ENCODE data around the gene CARD9.

The CARD9 gene

GRCh38 chr9:136379891-136380290 lies 6.4 kb upstream of the CARD9 start:
- no peak for DNase-seq

- DNase-seq = no peak
Measured at GRCh38 chr9:136379401-136379800, 5.9 kb upstream of the CARD9 start.

GRCh38 chr9:136379003-136379287 lies 5.5 kb upstream of the CARD9 start:
- DNase-seq = no peak

- DNase-seq = no peak
Measured at GRCh38 chr9:136378170-136379002, 4.9 kb upstream of the CARD9 start.

- no peak for DNase-seq
Measured at GRCh38 chr9:136377341-136378169, 4.1 kb upstream of the CARD9 start.

GRCh38 chr9:136376457-136376856 lies 3.0 kb upstream of the CARD9 start:
- DNase-seq = no peak

- no peak for DNase-seq
Measured at GRCh38 chr9:136375096-136375495, 1.6 kb upstream of the CARD9 start.

- DNase-seq = no peak
Measured at GRCh38 chr9:136374183-136374575, 710 bp upstream of the CARD9 start.

GRCh38 chr9:136372561-136373299 lies 739 bp downstream of the CARD9 start:
- no peak for DNase-seq

- no peak for DNase-seq
Measured at GRCh38 chr9:136372006-136372405, 1.5 kb downstream of the CARD9 start.

- no peak for DNase-seq
Measured at GRCh38 chr9:136371533-136371880, 2.0 kb downstream of the CARD9 start.

GRCh38 chr9:136370687-136371532 lies 2.6 kb downstream of the CARD9 start:
- no peak for DNase-seq

- DNase-seq = no peak
Measured at GRCh38 chr9:136370037-136370436, 3.4 kb downstream of the CARD9 start.

GRCh38 chr9:136368190-136368589 lies 5.3 kb downstream of the CARD9 start:
- DNase-seq = no peak

- no peak for DNase-seq
Measured at GRCh38 chr9:136367296-136368145, 5.9 kb downstream of the CARD9 start.

- no peak for DNase-seq
Measured at GRCh38 chr9:136366826-136367225, 6.6 kb downstream of the CARD9 start.

- DNase-seq = no peak
Measured at GRCh38 chr9:136365775-136366222, 7.7 kb downstream of the CARD9 start.

- no peak for DNase-seq
Measured at GRCh38 chr9:136364942-136365774, 8.3 kb downstream of the CARD9 start.

- no peak for DNase-seq
Measured at GRCh38 chr9:136363949-136364748, 9.3 kb downstream of the CARD9 start.

Measured in stimulated activated naive CD4-positive, alpha-beta T cell treated with Interleukin-2 at 50 U/mL for 16 hours (primary cell).